ENCODE measurements around the gene LILRB2.
"Not testable (repeated sequence)": the region's sequence is repeated elsewhere in the genome, so short reads cannot be mapped to it uniquely, and the experiment has no call there.

Gene LILRB2

GRCh38 chr19:54307389-54308020, 26.6 kb upstream of the LILRB2 start:
- in situ Hi-C loops (cut with MboI; ENCODE audit: low sequenced_read_pairs) = no loop called here

GRCh38 chr19:54305141-54305540, 24.2 kb upstream of the LILRB2 start:
- in situ Hi-C loops (cut with MboI; ENCODE audit: low sequenced_read_pairs) = no loop called here

- in situ Hi-C loops (cut with MboI; ENCODE audit: low sequenced_read_pairs) = no loop called here
These were observed 21.3 kb upstream of the LILRB2 start for GRCh38 chr19:54302257-54302656.

GRCh38 chr19:54299515-54299914, 18.6 kb upstream of the LILRB2 start:
- in situ Hi-C loops (cut with MboI; ENCODE audit: low sequenced_read_pairs) = no loop called here

DNA sequence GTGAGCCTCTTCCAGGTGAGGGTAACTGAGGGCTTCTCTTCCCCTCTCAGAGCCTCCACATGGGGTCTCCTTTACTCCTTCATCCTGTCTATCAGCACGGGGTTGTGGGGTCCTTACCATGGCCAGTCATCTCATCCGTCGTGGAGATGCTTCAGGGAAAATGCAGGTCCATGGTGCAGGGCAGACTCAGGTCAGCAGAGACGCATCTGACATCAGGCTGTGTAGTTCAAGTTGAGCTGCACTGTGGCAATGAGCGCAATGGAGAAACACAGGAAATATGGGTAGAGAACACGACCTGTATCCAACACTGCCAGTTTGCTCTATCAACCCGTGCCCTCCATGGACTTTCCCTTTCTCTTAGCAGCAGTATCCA, 18.2 kb upstream of the LILRB2 start:
- in situ Hi-C loops (cut with MboI; ENCODE audit: low sequenced_read_pairs) = no loop called here

DNA sequence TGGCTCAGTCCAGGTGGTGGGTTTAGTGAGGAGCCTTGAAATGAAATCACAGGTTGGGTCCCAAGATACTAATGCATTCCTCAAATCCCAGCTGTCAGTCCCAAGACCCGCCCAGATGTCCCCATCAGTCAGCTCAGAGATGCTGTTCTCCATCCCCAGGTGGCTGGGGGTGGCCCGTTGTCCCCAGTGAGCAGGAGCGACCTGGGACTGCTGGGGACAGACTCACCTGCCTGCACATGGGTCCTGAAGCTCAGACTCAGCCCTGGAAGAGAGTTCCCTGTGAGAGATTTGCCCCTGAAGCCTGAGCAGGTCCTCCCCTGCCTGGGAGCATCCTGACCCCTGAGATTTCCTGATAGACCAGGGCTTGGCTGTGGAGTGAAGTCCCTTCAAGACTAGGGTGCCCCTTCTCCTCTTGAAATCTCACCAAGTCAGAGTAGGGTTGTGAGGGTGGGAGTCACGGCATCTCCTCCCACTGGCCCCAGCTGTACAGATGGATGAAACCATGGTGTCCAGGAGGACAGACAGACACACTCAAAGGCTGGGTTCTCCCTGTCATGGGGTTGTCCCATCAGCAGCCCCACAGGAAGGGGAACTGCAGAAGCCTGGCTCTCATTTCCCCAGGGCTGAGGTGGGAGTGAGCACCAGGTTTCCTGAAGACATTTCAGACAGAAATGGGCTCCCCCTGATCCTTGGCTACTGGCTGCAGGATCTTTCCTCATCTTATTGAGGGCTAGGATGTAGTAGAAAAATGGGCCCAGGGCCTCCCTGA, 17.6 kb upstream of the LILRB2 start:
- in situ Hi-C loops (cut with MboI; ENCODE audit: low sequenced_read_pairs) = no loop called here

DNA sequence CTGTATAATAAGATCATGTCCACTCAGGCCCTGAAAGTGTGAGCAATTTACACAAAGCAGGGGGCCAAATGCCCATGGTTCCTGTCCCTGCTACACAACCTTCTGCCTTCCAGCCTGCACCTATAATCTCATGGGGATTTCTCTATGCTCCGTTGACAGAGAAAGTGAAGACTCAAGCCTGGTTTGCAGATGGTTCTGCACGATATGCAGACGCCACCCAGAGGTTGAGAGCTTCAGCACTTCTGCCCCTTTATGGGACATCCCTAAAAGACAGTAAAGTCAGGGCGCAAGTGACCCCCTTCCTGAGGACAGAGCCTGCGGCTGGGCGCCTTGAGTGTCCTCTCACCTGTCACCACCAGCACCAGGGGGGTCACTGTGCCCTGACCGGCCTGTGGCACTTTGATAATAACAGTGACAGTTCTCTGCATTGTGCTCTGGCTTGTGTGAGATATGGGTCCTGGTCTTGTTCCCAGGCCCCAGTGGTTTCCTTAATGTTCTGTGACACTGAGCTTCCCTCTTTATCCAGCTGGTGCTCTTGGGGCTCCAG, 16.9 kb upstream of the LILRB2 start:
- in situ Hi-C loops (cut with MboI; ENCODE audit: low sequenced_read_pairs) = no loop called here

- in situ Hi-C loops (cut with MboI; ENCODE audit: low sequenced_read_pairs) = no loop called here
These were observed 13.6 kb upstream of the LILRB2 start for GRCh38 chr19:54294539-54294938.

DNA sequence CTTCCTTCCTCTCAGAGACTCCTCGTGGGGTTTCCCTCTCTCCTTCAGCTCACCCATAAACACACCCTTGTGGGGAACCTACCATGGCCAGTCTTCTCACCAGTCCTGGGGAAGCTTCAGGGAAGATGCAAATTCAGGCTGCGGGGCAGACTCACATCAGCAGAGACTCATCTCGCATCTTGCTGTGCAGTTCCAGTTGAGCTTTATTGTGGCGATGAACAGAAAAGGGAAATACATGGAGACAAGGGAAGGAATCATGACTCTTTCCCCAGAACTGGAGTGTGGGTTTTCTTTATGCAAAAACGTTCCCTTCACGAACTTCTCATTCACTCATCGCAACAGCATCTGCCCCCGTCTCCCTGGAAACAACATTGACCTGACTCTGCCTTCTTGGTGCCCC, 8.2 kb upstream of the LILRB2 start:
- in situ Hi-C loops (cut with MboI; ENCODE audit: low sequenced_read_pairs) = not testable (repeated sequence)

DNA sequence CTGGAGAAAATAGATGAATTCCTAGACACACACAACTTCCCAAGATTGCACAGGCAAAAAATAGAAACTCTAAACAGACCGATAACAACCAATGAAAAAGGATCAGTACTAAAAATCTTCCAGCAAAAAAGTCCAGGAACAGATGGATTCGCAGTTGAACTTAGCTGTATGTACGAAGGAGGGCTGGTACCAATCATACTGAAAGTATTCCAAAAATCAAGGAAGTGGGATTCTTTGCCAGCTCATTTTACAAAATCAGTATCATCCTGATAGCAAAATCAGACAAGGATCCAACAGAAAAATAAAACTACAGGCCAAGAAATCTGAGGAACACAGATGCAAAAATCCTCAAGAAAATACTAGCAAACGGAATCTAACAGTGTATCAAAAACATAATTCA, 6.5 kb upstream of the LILRB2 start:
- in situ Hi-C loops (cut with MboI; ENCODE audit: low sequenced_read_pairs) = no loop called here

GRCh38 chr19:54286283-54286682, 5.4 kb upstream of the LILRB2 start:
- in situ Hi-C loops (cut with MboI; ENCODE audit: low sequenced_read_pairs) = not testable (repeated sequence)

- in situ Hi-C loops (cut with MboI; ENCODE audit: low sequenced_read_pairs) = not testable (repeated sequence)
These were observed 4.6 kb upstream of the LILRB2 start for GRCh38 chr19:54285427-54286056.

- in situ Hi-C loops (cut with MboI; ENCODE audit: low sequenced_read_pairs) = no loop called here
These were observed 2.0 kb upstream of the LILRB2 start for GRCh38 chr19:54282686-54283470.

DNA sequence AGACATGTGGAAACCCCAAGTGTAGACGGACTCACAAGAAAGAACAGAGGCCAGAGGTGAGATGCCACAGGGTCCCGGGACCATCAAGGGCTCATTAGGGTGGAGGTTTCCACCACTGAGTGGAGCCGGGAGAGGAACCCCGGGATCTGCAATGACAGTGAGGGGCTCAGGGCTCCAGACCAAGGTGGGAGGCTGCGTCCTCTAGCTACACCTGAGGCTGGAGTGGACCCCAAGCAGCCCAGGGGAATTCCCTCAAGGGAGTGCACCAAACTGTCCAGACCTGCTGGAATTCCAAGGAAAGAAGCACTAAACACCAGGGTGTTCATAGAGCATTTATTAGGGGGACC, 792 bp upstream of the LILRB2 start:
- in situ Hi-C loops (cut with MboI; ENCODE audit: low sequenced_read_pairs) = not testable (repeated sequence)

- in situ Hi-C loops (cut with MboI; ENCODE audit: low sequenced_read_pairs) = not testable (repeated sequence)
These were observed 469 bp downstream of the LILRB2 start for GRCh38 chr19:54280441-54280840.

- in situ Hi-C loops (cut with MboI; ENCODE audit: low sequenced_read_pairs) = not testable (repeated sequence)
These were observed 885 bp downstream of the LILRB2 start for GRCh38 chr19:54280025-54280424.

GRCh38 chr19:54279406-54279962, 1.4 kb downstream of the LILRB2 start:
- in situ Hi-C loops (cut with MboI; ENCODE audit: low sequenced_read_pairs) = no loop called here

DNA sequence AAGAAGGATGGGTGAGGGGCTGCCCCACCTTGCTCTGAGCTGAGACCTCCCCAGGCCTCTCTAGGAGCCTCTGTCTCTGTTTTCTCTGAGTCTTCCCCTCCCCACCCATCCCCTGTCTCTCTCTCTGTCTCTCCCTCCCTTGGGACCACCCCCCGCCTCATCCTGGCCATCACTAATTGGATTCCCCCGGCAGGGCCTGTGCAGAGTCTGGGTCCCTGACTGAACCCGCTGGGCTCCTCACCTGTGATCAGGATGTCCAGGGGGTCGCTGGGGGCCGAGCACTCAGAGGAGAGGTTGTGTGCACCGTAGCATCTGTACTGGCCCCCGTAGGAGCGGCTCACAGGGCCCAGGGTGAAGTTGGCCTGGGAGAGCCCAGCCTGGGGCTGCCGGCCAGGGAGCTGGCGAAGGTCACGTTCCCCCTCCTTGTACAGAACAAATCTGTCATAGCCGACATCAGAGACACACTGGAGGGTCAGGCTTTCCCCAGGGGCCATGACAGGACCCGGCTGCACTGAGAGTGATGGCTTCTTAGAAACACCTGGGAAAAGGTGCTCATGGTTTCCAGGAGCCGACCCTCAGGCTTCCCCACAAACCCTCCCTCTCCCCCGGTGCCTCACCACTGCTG, 2.2 kb downstream of the LILRB2 start:
- in situ Hi-C loops (cut with MboI; ENCODE audit: low sequenced_read_pairs) = not testable (repeated sequence)

GRCh38 chr19:54278056-54278455, 2.9 kb downstream of the LILRB2 start:
- in situ Hi-C loops (cut with MboI; ENCODE audit: low sequenced_read_pairs) = not testable (repeated sequence)

- in situ Hi-C loops (cut with MboI; ENCODE audit: low sequenced_read_pairs) = not testable (repeated sequence)
These were observed 3.7 kb downstream of the LILRB2 start for GRCh38 chr19:54277111-54277615.
